Activated CD4-positive, alpha-beta T cell treated with anti-CD3 and anti-CD28 coated beads for 36 hours (primary cell): ENCODE results near the gene LRRC61. TPM values are rescaled to one million over a fixed set of nuclear protein-coding genes. Genes with fewer than 3 reads are reported as not detected.
A peak's percentile ranks its signal among the peaks of the same experiment; 100 is the strongest.
"Not testable (repeated sequence)": the region's sequence is repeated elsewhere in the genome, so short reads cannot be mapped to it uniquely, and the experiment has no call there.

Source experiments
- ATAC-seq: fragments of 200-7000 bp; cut with Tn5 transposase; one replicate; pipeline ENCODE4 v1.10.0; 2021; ENCODE audit warnings: mild to moderate bottlenecking, moderate library complexity
- CTCF ChIA-PET: fragments of 350-600 bp; sonication (Branson Sonifier 250); formaldehyde crosslinking; loops from one replicate; lab custom pipeline; 2021; ENCODE audit warnings: antibody characterized with exemption; lab: Charles Lee
- POLR2A ChIA-PET: fragments of 350-600 bp; sonication (Branson Sonifier 250); formaldehyde crosslinking; loops from one replicate; lab custom pipeline; 2021; ENCODE audit warnings: antibody characterized with exemption, inconsistent platforms; lab: Charles Lee
- DNase-seq: peaks from one replicate; pipeline ENCODE4 v3.0.0-alpha.2; 2020
- H3K27ac Mint-ChIP-seq: one replicate; pipeline ENCODE4 v1.8.0; 2021; ENCODE audit warnings: mixed read lengths
- H3K27me3 Mint-ChIP-seq: one replicate; pipeline ENCODE4 v1.8.0; 2021; ENCODE audit warnings: mixed read lengths
- H3K36me3 Mint-ChIP-seq: one replicate; pipeline ENCODE4 v1.8.0; 2021; ENCODE audit warnings: low read depth, mixed read lengths
- H3K4me1 Mint-ChIP-seq: one replicate; pipeline ENCODE4 v1.8.0; 2021; ENCODE audit warnings: mixed read lengths
- H3K4me3 Mint-ChIP-seq: one replicate; pipeline ENCODE4 v1.8.0; 2021; ENCODE audit warnings: mild to moderate bottlenecking, moderate library complexity, mixed read lengths
- H3K9me3 Mint-ChIP-seq: one replicate; pipeline ENCODE4 v1.8.0; 2021; ENCODE audit warnings: low read depth, mixed read lengths
- intact Hi-C, 2 experiments: fragments of 100-400 bp; cut with DNase I in 1 of 2; cut with micrococcal nuclease in 1 of 2; formaldehyde crosslinking; loops; one replicate each; pipeline versions ENCODE4 v1.14.2 to v1.15.1; 2022 to 2024; cut with DNase I, micrococcal nuclease
- total RNA-seq, 2 experiments: library from RNA; stranded (reverse); gene quantifications; one replicate each; pipeline ENCODE4 v1.2.3, GENCODE V29; 2021

LRRC61 gene, protein sequence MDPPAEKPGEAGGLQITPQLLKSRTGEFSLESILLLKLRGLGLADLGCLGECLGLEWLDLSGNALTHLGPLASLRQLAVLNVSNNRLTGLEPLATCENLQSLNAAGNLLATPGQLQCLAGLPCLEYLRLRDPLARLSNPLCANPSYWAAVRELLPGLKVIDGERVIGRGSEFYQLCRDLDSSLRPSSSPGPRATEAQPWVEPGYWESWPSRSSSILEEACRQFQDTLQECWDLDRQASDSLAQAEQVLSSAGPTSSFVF
- 10 to 100 TPM; 13.0 to 17.4 TPM for total RNA-seq

DNA sequence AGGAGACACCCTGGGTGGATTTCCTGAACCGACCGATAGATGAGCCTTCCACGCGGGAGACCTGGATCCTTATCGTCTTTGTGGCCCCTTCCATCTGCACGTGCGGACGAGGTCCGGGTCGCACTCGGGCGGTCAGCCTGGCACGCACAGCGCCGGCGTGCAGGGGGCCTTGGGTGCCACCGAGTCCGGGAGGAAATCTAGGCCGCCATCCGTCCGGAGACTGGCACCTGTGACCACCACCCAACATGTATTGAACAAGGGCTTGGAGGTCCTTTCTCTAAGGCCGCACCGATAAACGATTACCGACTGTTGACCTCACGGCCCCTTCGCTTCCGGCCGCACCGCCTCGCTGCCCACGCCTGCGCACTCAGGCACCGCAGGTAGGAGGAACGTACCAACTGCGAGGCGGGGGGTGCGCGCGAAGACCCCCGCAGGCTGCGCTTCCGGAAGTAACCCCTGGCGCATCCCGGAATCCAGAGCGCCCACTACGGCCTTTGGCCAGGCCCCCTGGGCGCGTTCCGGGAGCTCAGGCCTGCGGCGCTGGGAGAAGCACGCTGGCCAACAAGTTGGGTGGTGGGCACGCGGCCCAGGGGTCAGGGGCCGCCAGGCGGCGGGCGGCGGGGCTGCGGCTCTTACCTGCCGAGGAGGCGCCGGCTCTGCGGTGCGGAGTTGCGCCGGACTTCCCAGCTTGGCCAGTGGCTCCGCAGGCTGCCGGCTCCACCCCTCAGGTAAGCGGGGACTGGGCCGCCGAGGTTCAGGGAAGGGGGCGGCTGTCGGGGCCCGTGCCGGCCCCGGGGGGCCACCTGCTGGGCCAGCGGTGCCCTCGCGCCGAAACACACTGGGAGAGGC is at the start of gene LRRC61, which contains the start of gene ACTR3C:
Gene LRRC61, plus strand, starts transcription at position 523 of the 849 bp plus-strand sequence. CDS start 13,507 bp downstream, outside the sequence.
Gene ACTR3C, minus strand, starts transcription at position 713 of the 849 bp plus-strand sequence. CDS start 28,249 bp downstream, outside the sequence.
- Mint-ChIP-seq H3K27me3 (no peaks in the 10 kb centered on the region), H3K36me3 (peaks cover 39% of the 10 kb centered on the region), H3K4me3 (peak within 1 kb of the TSS; percentile 91), H3K27ac (peak within 1 kb of the TSS; percentile 99), H3K4me1 (peaks cover 52% of the 10 kb centered on the region), H3K9me3 (no peaks in the 10 kb centered on the region)
- intact Hi-C loops: loop anchor here (1.0 to 5.0 kb wide), 15 partner anchors 34 to 1309 kb away; partner anchors contain the start of genes ZNF775 (in 2 of the 2), ATP6V0E2 (in 1 of the 2), GIMAP5 (in 1 of the 2) and NUB1 (in 1 of the 2)
- CTCF ChIA-PET: interaction anchor here (0.6 to 0.9 kb wide), 2 partner anchors 51 to 836 kb away, joined by 3 read pairs; no protein-coding TSS in a partner anchor
- ATAC-seq: peak; percentile 24
- DNase-seq: peak; percentile 78
- POLR2A ChIA-PET: no interaction called here

DNA sequence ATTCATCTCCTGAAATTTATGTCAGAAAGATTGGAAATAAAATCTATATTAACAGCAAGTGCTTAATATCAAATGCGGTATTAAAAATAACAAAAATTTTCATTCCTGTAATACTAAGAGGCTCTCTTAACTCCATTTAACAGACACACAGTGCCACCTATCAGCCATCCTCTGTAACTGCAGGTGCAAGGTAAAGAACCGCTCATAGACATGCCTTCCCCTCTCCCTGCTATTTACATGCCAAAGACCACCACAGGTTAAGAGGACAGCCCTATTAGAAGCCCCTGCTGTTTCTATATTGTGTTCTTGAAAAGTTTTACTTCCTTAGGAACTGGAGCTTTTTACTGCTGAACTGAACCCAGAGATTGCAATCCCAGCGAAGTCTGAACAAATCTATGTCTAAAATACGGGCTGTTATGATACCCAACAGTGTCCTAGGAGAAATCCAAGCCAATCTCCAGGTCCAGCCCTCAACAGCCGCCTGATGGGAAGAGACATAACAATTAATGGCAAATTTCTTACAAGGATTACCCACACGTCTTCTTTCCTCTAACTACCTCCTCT is 46.9 kb upstream of the LRRC61 start:
- H3K4me3 Mint-ChIP-seq, H3K4me1 Mint-ChIP-seq, H3K9me3 Mint-ChIP-seq, H3K27ac Mint-ChIP-seq, H3K36me3 Mint-ChIP-seq, H3K27me3 Mint-ChIP-seq, CTCF ChIA-PET, POLR2A ChIA-PET: not testable (repeated sequence)
- intact Hi-C loops: loop anchor here in 1 of 2 experiments (5.0 to 10.0 kb wide), 2 partner anchors 231 to 394 kb away; no protein-coding TSS in a partner anchor
- ATAC-seq (peak; percentile 52), DNase-seq (peak; percentile 43)

DNA sequence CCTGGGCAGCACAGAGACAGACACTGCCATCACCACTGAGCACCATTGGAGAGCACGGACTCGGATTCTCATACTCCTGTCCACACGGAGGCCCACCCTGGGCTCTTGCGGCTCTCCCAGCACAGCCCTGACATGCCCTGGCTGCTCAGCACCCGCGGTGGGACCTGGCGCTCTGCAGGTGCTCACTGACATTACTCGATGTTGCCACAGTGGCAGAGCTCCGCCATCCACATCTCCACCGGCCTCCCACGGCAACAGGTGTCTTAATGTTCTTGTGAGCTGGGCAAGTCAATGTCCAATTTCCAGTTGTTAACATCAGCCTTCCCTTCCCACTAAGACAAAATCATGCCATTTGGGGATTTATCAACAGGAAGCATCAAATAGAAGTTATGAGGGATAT is 44.8 kb upstream of the LRRC61 start:
- POLR2A ChIA-PET, H3K27me3 Mint-ChIP-seq, ATAC-seq, H3K4me3 Mint-ChIP-seq, H3K9me3 Mint-ChIP-seq, H3K4me1 Mint-ChIP-seq, DNase-seq, H3K36me3 Mint-ChIP-seq, H3K27ac Mint-ChIP-seq, CTCF ChIA-PET: not testable (repeated sequence)
- intact Hi-C loops: loop anchor here in 1 of 2 experiments (5.0 to 10.0 kb wide), 2 partner anchors 234 to 396 kb away; no protein-coding TSS in a partner anchor

DNA sequence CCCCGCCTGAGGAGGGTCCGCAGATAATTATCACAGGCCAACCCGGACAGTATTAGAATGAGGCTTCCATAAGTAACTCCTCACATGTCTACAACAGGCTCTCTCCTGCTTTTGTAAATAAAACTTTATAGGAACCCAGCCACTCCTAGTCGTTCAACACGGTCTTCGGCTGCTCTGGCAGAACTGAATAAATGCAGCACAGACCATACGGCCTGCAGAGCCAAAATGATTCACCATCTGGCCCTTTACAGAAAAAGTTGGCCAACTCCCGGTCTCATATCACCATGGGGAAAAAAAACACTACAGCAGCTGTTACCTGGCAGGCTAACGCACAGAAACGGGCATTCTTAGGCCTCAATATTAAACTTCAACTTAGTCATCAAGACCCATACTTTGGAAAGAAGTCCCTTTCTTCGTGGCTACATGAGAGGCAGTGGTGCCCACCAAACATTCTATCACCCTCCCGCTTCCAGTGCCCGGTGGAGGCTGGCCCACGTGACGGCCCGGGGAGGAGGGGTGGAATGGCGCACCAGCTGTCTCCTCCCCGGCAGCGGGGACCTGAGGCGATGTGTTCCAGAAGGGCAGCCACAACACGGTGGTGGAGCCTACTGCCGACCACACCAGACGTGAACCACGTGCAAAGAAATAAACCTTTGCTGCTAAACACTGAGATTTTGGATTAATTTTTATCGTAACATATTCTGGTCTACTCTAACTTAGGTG is 41.3 kb upstream of the LRRC61 start:
- H3K4me3 Mint-ChIP-seq, intact Hi-C loops, DNase-seq, H3K9me3 Mint-ChIP-seq, ATAC-seq, H3K27me3 Mint-ChIP-seq, H3K27ac Mint-ChIP-seq, H3K4me1 Mint-ChIP-seq, POLR2A ChIA-PET, CTCF ChIA-PET, H3K36me3 Mint-ChIP-seq: not testable (repeated sequence)

DNA sequence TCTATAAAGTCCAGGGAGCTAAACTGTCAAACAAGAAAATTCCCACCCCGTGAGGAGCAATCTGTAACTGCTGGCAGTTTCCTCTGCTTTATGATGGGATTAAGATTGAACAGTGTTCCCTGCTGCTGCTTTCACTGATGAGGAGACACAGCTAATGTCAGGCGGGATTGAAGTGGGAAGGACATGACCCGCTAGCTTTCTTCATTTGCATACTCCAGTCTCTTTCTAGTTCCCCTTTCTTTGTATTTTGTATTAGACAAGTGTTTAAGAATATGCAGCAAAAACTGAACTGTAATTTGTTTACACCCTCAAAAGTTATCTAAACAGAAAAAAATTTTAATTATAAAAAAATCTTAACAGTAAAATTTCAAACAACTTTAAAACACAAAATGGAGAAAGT is 40.0 kb upstream of the LRRC61 start:
- intact Hi-C loops: not testable (repeated sequence)

DNA sequence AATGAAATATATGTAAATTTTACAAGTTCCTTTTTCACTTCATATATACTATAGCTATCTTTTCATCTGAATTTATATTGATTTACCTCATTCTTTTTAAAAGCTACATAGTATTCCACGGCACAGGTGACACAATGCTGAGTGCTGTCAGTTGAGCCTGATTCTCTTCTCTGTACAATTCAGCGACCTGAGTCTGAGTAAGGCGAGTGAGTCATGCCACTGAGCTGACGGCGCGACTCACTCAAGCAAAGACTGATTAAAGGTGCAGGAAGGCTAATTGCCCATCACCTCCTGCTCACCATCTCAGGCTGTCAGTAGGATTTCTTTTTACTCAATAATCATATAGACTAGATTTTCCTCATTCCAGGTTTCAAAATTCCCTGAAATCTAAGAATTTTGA is 39.5 kb upstream of the LRRC61 start:
- POLR2A ChIA-PET, H3K27me3 Mint-ChIP-seq, CTCF ChIA-PET, H3K27ac Mint-ChIP-seq, H3K4me3 Mint-ChIP-seq, H3K9me3 Mint-ChIP-seq, intact Hi-C loops, H3K4me1 Mint-ChIP-seq, H3K36me3 Mint-ChIP-seq, DNase-seq: not testable (repeated sequence)
- ATAC-seq: peak; percentile 91

More for the DNA sequence above, 40.0 kb upstream of the LRRC61 start:
- H3K27ac Mint-ChIP-seq, H3K36me3 Mint-ChIP-seq, H3K4me1 Mint-ChIP-seq, H3K4me3 Mint-ChIP-seq, DNase-seq, CTCF ChIA-PET, ATAC-seq, POLR2A ChIA-PET, H3K9me3 Mint-ChIP-seq, H3K27me3 Mint-ChIP-seq: not testable (repeated sequence)

DNA sequence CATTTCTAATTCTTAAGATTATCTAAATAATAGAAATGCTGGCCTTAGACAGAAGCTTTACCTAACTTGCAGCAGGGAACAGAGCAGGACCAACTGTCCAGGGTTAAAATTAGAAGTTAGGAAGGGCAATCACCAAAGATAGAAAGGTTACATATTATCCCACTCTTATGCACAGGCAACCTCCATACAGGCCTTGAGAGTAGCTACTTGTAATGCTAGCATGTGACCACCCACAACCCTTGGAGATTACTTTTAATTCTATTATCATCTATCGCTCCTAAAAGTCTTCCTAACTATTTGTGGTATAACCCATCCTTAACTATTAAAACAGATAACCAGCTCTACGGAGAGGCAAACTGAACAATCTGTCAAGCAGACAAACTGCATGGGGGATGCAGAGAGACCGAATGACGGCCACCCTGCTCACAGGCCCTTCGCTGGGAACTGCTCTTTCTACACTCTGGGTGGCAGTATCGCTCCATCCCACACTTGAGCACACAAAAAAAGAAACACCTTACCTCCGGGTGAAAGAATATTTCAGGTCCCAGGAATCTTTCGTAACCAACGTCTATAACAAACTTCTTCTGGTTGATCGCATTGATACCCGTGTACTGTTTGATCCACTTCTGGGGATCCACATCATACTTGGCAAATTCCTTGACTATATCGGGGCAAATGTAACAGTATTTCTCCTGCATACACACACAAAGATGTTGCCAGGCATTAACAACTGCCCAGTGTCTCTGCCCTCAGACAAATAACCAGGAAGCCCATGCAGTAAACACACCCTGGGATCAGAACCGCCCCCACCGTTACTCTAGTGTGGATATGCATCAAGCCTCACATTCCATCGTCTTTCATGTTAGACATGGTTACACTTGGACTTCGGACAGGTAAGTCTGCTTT is 37.1 kb upstream of the LRRC61 start:
- intact Hi-C loops: loop anchor here (1.0 to 5.0 kb wide), 4 partner anchors 36 to 471 kb away; partner anchors contain the start of genes ACTR3C (in 1 of the 2) and LRRC61 (in 1 of the 2)

DNA sequence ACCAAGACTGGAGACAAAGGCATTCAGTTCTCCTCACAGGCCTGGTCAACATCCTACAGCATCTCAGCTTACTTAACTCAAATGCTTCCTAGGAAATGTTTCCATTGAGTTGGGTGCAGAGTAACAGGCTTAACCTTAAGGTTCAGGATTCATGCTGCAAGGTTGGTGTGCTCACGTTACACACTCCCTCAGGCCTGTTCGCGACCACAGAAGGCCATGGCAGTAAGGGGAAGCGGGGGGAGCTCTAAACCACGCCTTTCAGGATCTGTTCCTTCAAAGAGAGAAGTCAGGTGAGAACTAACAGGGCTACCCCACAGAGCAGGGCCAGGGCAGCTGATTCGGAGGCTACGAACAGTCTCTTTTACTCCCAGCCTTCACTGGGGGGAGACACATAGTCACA is 35.3 kb upstream of the LRRC61 start:
- CTCF ChIA-PET, H3K27me3 Mint-ChIP-seq, H3K9me3 Mint-ChIP-seq, ATAC-seq, H3K4me1 Mint-ChIP-seq, DNase-seq, POLR2A ChIA-PET, H3K27ac Mint-ChIP-seq, H3K4me3 Mint-ChIP-seq, H3K36me3 Mint-ChIP-seq: not testable (repeated sequence)
- intact Hi-C loops: loop anchor here (2.0 to 5.0 kb wide), 3 partner anchors 34 to 469 kb away; partner anchors contain the start of genes ACTR3C (in 1 of the 2) and LRRC61 (in 1 of the 2)

More for the DNA sequence above, 37.1 kb upstream of the LRRC61 start:
- CTCF ChIA-PET: interaction anchor here (1.2 kb wide), 1 partner anchor 481 kb away, joined by 3 read pairs; no protein-coding TSS in a partner anchor
- DNase-seq (peak; percentile 38), ATAC-seq (peak; percentile 87)
- POLR2A ChIA-PET, H3K9me3 Mint-ChIP-seq, H3K36me3 Mint-ChIP-seq, H3K4me1 Mint-ChIP-seq, H3K27me3 Mint-ChIP-seq, H3K27ac Mint-ChIP-seq, H3K4me3 Mint-ChIP-seq: not testable (repeated sequence)

DNA sequence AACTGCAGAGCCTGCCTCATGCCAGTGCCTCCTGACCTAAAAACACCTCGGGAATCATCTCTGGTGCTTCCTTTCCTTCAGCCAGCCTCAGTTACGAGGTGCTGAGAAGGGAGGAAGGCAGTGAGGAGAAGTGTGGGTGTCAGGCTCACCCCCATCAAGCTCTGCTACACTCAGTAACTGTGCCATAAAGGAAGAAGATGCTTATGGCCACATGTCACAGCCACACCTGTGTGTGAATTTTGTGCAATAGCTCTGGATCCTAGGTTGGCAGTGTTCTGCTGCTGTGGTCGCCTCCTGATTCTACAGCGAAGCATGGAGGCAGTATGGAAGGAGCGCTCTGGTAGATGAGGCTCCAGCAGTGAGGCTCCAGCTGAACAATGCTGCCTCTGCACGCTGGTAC is 34.3 kb upstream of the LRRC61 start:
- H3K27me3 Mint-ChIP-seq, POLR2A ChIA-PET, H3K4me3 Mint-ChIP-seq, H3K4me1 Mint-ChIP-seq, CTCF ChIA-PET, H3K36me3 Mint-ChIP-seq, H3K9me3 Mint-ChIP-seq, ATAC-seq, H3K27ac Mint-ChIP-seq, DNase-seq: not testable (repeated sequence)
- intact Hi-C loops: loop anchor here in 1 of 2 experiments (5.0 kb wide), 2 partner anchors 33 to 468 kb away; partner anchors contain the start of genes ACTR3C and LRRC61

DNA sequence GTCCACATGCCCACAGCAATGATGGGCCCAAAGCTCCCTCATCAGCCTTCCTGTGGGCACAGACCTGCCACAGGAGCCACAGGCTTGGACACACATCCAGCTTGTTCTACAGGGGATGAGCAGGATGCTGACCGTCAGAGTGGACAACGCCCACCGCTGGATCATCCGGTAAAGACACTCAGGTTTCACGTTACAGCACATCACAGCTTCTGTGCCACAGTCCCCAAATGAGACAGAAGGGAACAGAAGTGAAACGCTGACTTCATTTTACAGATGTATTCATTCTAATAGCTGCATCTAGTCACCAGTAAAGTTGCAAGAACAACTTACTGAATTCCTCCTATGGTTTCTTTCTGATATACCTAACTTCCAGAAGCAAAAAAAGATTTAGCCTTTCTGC is 32.8 kb upstream of the LRRC61 start:
- H3K27me3 Mint-ChIP-seq, DNase-seq, H3K9me3 Mint-ChIP-seq, H3K27ac Mint-ChIP-seq, H3K36me3 Mint-ChIP-seq, H3K4me1 Mint-ChIP-seq, ATAC-seq, POLR2A ChIA-PET, intact Hi-C loops, CTCF ChIA-PET, H3K4me3 Mint-ChIP-seq: not testable (repeated sequence)
